GM21619 (cell line): Measurements from ENCODE around the gene DHX9.

Experiments
- ATAC-seq: cut with Tn5 transposase; IDR thresholded peaks from one replicate; pipeline ENCODE4 v1.9.1; 2021; ENCODE audit not compliant: unreplicated experiment

The DHX9 gene

DNA sequence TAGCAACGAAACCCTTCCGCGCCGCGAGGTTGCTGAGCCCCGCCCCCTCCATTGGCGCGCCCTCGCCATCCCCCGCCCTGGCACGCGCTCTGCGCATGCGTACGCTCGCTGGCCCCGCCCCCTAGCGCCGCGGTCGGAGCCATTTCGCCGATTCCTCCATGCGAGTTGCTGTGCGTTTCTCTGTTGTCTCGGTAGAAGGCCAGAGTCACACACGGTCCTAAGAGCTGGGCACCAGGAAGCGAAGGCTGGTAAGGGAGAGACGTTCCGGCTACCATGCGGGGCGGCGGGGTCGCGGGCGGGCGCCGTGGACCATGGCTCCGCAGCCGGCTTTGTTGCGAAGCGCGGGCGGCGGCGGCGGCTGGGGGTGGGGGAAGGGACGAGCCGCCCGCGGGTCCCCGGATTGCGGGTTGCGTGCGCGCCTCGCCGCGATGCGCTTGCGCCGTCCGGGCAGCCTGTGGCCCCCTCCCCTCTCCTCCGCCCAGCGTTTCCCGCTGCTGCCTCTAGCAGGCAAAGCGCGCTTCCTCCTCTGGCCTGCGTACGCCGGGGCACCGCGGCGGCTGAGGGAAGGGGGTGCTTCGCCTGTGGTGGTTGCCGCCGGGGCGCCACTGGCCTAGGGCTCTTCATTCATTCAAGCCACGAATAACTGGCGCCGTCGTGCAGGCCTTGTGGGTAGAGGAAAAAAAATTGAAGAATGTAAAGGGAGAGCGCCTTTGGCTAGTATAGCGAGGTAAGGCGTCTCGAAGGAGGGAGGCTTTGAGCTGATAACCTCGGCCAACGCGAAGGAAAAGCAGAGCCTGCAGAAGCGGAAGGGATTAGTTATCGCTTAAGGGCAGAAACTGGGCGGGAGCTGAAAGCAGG lies at the start of gene DHX9:
TSS of gene DHX9 (plus strand) at position 139 of the 858 bp plus-strand sequence. CDS start 3,220 bp downstream, outside the sequence.
- ATAC-seq: peak; percentile 73

DNA sequence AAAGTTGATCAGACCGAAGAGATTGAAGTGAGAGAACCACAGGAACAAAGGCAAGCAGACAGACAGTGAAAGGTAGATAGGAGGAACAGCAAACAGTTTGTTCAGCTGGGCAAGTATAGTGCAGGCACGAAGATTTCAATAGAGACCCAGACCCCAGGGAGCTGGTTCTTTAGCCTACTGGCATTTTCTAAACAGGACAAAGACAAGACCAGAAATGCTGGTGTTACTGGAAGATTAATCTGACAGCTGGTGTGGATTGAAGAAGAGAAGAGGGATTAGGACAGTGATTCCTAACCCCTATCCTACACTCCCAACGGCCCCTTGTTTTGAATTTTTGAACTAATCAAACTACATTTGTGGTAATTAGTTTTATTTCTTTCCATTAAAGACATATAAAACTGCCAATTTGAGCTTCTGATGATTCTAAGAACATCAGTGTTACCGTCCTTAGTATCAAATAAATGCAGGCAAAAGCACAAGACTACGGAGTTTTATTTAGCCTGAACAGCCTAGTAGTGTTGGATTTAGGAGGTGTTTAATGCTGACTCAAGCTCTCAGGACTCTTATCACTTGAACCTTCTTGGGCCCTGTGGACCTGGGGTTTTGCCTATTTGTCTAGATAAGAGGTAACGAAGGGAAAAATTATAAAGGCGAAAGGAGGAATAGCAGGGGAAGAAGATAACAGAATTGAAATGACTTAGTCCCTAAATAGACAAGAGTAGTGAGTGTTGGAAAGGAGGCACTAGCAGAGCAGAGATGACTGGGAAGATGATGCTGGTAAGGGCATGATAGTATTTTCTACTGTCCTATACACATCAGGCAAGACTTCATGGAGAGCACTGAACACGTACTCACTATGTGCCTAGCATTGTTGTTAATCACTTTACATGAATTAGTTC lies 47.6 kb upstream of the DHX9 start:
- ATAC-seq: no peak

DNA sequence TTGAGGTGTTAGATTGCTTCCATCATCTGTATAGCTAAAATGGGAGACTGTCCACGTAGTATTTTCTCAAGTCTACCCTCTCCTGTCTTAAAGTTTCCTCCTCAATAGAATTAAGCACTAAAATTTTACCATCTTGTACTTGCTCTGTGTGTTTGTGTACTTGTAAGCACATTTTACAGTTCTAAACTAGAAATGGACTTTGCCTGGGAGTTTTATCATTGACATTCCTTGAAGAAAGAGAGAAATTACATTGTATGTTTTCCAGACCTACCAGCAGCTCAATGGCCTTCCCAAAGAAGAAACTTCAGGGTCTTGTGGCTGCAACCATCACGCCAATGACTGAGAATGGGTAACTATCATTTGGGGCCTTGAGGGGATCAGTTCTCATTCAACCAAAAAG lies 45.1 kb upstream of the DHX9 start:
- no peak for ATAC-seq

GRCh38 chr1:182794676-182795201 lies 44.4 kb upstream of the DHX9 start:
- no peak for ATAC-seq

- ATAC-seq: no peak
Observed at GRCh38 chr1:182795563-182796228, 43.5 kb upstream of the DHX9 start.

- no peak for ATAC-seq
Observed at GRCh38 chr1:182802006-182802803, 36.9 kb upstream of the DHX9 start.

- no peak for ATAC-seq
Observed at GRCh38 chr1:182803846-182804245, 35.3 kb upstream of the DHX9 start.

DNA sequence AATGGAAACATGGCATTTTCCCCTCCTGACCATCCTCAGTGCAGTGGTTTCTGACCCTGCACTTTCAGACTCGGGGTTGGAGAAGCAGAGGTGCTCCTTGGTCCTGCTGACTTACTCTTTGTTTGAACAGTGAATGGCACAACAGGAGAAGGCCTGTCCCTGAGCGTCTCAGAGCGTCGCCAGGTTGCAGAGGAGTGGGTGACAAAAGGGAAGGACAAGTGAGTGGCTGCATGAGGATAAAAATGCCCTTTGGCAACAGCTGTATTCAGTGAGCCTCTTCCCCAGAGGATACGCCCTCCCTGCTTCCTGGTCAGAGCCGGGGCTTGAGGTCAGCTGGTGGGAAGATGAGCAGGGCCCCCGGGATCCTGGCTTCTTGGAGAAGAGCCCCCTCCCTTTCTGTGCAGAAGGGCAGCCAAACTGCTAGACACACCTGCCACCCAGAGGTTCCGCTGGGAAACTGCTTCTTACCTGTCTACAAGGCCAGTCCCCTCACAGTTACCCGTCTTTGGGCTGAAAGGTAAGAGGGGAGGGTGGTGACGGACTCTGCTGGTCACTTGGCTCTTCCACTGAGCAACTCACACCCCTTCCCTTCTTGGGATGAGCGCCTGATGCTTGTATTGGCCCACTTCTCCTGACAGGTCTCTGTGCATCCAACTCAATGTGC lies 33.0 kb upstream of the DHX9 start:
- no peak for ATAC-seq

DNA sequence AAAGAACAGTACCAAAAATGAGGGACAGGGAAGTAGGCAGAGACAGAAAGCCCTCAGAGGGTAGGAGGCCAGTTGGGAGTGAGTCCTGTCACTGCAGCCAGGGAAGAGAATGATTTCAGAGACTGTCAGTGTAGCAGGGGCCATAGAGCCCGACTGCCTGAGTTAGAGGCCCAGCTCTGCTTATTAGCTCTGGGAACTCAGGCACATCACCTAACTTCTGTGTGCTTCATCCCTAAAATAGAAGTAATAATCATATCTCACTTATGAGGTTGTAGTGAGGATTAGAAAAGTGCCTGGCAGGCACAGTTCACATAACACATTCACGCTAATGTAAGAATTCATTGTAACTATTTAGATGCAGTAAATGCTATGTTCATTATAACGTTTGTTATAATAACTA lies 31.2 kb upstream of the DHX9 start:
- ATAC-seq: no peak

GRCh38 chr1:182809414-182809957 lies 29.7 kb upstream of the DHX9 start:
- ATAC-seq: no peak

DNA sequence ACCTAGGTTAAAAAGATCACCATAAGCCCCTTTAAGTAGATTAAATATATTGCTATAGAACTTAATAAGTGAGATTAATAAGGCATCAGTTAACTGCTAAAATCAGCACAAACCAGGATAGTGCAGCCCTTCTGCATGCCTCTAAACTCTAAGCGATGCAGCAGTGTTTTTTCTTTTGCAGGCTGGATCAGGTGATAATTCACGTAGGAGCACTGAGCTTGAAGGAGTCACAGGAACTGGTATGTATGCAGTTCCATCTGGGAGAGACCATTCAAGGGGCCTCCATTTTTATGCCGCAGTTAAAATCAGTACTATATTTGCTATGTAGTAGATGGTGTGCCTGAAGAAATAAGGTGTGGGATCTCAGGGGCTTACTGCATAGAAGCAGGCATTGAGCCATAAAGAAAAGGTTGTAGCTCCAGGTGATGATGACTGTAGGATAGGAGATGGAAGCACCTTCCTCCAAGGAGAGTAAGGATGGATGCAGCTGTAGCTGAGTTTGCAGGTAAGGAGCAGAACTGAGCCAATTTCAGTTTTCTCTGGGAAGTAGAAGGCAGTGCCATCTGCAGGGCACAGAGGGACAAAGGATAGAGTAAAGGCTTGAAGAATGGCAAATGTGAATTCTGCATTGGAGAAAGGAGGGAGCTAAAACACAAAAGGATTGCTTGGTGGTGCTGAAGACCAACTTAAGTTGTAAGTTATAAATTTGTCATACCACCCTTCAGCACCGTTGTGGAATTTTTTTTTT lies 27.0 kb upstream of the DHX9 start:
- no peak for ATAC-seq

- no peak for ATAC-seq
Observed at GRCh38 chr1:182816863-182817262, 22.3 kb upstream of the DHX9 start.

DNA sequence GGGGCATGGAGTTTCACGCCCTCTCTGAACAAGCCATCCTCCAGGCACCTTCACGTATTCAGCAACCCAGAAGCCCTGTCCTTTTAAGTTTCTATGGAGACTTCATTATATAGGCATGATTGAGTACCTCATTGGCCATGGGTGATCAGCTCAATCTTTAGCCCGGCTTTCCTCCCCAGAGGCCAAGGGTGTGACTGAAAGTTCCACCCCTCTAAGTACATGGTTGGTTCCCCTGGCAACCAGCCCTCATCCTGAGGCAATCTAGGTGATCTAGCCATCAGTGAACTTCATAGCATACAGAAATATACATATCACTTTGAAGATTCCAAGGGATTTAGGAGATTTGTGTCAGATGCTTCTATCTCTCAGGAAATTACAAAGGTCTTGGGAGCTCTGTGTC lies 21.3 kb upstream of the DHX9 start:
- no peak for ATAC-seq

DNA sequence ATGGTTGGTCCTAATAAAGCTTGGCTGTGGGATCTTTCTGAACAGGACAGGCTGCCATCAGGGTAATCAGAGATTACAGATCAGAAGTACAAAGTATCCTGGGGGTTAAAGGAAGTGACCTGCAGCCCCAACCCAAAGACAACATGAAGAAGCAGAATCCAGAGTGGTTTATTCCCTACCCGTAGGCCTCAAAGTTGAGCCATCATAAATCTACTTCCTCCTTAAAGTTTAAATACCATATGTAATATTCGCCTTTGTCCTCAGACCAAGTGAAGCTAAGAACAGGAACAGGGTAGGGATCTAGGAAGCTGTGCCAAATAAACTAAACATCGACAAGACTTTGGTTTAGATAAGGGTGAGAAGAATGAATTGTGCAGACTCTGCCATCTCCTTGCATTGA lies 15.9 kb upstream of the DHX9 start:
- no peak for ATAC-seq

DNA sequence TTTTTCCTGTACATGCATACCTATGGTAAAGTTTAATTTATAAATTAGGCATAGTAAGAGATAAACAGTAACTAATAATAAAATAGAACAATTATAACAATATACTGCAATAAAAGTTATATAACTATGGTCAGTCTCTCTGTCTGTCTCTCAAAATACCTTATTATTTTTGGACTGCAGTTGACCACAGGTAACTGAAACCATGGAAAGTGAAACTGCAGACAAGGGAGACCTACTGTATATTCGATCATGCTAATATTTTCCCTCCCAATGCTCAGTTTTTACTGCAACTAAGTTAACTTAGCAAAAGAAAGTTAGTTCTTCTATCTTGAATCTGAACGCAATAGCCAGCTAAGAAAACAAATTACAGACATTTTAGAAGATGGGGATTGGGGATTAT lies 12.3 kb upstream of the DHX9 start:
- ATAC-seq: no peak

DNA sequence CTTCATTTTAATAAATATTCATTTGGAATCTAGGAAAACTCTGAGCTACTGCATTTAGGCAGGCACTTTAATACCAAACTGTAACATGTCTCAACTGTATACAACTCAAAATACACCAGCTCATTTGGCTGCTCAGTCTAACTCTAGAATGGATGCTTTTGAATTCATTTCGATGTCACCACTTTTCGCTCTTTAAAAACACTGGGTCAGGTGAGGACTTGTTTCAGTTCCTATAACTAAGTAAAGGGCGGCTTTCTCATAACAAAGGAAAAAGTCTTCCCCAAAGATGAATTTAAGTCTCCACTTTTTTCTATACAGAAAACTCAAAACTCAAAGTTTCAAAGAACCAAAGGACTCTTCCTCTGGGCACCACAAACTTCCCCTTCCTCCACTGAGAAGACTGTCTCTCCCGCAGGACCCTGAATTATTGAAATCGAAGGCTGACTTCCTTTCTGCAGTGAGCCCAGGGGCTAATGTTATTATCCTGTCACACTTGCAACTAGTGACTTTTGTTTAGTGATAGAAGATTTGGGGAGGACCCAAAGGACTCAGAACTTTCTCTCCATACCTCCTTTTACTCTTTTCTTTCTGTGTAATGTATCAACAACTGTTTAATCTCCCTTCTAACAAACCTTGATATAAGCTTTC lies 9.7 kb upstream of the DHX9 start:
- peak; percentile 73 for ATAC-seq

GRCh38 chr1:182833271-182833670 lies 5.9 kb upstream of the DHX9 start:
- no peak for ATAC-seq

DNA sequence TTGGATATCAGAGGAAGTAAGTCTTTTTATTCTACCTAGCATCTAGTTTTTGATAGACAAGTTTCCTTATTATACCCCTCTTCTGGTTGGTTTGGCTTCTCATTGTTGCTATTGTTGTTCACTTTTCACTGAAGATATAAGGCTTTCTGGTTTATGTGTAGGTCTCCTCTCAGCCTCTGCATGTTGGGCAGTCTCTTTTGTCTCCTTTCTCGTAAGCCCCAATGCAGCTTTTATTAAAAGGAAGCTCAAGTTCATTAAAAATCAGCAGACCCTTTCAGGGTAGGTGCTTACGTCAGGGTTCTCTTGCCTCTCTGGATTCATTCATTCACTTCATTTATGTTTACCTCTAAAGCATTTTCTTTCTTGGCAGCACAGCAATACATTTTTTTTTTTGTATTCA lies 4.8 kb upstream of the DHX9 start:
- no peak for ATAC-seq
